CD4-positive, alpha-beta T cell treated with Interleukin-21 for 1 hour (primary cell): ENCODE measurements around the gene ZNF280B.
"Not testable (repeated sequence)": the region's sequence is repeated elsewhere in the genome, so short reads cannot be mapped to it uniquely, and the experiment has no call there.

Experiments used
- DNase-seq: peaks from one replicate; pipeline ENCODE4 v3.0.0-alpha.2; 2020

The ZNF280B gene

DNA sequence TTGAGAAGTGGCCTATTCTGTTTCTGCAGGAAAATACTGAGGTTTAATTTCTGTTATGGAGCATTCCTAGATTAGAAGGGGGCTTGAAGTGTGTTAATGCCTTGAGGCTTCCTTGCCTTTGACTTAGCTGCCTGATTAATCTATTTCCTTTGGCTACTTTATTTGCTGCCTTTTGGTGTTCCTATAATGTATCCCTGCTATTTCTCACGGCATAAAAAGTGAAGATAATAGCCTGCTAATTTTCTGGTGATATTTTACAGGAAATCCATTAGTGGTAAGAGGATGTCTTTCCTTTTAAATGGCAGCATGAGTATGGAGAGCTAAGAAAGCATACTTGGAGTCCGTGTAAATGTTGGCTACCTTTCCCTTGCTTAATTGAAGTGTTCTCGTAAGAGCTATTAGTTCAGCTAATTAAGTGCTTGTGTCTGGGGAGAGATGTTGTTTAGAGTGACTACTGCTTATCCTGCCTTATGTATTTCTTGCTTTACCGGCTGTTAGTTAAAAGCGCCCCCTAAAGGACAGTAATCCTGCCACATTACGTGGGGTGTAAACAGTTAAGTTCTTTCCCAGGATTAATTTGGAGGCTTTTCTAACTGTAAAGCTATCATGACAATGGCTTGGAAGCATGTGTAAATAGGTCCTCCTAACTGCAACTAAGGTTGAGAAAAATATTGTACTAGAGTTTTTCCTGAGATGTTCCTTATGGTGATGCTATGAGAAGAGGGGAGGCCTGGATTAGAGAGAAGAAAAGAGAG is 45.6 kb downstream of the ZNF280B start:
- no peak for DNase-seq

DNA sequence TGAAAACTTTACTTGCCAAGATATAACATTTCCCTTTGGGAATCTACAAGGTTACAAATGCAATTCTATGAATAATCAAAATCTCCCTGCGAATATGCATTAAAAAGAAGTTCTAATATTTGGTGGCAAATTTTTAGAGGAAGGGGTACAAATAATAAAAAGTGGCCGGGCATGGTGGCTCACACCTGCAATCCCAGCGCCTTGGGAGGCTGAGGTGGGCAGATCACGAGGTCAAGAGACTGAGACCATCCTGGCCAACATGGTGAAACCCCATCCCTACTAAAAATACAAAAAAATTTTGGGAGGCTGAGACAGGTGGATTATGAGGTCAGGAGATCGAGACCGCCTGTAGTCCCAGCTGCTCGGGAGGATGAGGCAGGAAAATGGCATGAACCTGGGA is 47.0 kb downstream of the ZNF280B start:
- DNase-seq: no peak

DNA sequence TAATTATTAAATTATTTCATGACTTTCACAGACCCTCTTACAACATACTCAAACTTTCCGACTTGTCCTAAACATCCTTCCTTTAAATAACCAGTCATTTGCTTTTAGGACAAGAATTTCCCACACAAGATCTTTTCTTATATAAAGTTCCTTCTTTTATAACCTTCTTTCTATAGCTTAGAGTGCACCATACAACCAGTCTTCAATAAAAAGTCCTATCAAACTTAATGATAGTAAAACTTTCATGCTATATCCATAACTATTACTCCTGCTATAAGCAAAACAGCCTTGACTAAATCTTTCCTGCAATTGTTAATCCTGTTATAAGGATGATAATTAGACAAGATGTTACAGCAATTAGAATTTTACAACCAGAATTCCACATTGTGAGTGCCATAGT is 47.4 kb downstream of the ZNF280B start:
- no peak for DNase-seq

DNA sequence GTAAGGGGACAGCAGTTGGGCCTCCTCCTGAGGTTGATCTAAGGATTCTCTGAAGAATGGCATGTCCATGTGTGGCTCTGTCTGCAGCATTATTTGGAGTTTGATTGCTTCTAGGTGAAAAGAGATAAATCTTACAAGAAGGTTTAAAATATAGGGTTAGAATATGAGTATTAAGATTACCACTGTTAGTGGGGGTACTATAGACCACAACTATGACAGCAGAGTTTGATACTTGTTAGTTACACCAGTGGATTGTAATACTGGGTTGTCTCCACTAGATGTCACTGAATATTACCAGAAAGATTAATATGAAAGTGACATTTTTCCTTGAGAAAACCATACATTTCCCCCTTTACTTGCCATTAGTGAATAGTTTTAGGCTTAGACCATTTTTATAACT is 47.9 kb downstream of the ZNF280B start:
- DNase-seq: peak; percentile 19

DNA sequence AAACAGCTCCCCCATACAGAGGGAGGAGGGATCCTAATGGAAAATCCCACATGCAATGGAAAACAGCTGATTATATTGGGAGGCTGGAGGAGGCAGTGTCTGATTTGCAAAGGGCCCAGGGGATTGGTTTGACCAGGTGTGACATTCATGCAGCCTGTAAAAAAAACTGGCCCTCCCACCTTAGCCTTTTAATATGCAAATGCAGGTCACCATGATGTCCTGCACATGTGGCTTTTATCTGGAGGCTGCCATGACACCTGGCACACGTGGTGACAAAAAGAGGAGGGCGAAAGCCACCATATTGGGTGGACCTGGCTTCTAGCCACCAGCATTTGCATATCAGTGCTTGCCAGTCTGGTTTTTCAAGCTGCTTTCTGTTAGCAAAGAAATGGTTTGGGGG is 48.5 kb downstream of the ZNF280B start:
- DNase-seq: no peak

DNA sequence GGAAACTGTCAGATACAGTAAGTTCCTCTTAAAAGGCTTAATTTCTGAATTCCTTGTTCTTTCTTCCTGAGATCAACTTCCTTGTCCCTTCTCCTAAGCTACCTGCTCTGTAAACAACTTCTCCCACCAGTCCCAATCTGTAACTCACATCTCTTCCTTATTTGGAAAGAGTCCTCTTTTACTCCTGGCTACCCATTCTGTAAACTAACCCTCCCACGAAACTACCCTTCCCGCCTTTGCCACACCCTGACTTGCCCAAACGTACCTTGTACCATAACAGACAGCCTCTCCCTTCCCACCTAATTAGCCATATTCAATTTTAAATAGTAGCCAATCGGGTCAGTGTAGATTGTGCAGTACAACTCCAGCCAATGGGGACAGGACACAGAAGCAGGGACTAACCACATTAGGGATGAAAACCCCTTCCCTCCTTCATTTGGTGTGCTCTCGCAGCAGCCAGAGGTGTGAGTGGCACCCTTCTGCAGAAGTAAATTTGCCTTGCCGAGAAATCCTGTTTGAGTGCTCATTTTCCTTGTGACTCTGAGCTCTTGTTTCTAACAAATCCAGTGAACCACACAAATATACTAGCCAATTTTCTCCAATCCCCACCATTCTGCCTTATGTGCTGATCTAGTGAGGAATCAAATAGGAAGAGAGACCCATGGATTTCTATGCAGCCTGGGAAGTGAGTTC is 49.5 kb downstream of the ZNF280B start:
- DNase-seq: no peak

DNA sequence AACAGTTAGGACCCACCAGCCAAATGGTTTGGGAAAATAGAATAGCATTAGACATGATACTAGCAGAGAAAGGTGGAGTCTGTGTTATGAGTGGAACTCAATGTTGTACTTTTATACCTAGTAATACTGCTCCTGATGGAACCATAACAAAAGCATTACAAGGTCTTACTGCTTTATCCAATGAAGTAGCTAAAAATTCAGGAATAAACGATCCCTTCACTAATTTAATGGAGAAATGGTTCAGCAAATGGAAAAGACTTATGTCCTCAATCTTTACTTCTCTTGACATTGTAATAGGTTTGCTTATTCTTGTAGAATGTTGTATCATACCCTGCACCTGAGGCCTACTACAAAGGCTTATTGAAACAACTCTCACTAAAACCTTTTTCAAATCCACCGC is 50.2 kb downstream of the ZNF280B start:
- no peak for DNase-seq

DNA sequence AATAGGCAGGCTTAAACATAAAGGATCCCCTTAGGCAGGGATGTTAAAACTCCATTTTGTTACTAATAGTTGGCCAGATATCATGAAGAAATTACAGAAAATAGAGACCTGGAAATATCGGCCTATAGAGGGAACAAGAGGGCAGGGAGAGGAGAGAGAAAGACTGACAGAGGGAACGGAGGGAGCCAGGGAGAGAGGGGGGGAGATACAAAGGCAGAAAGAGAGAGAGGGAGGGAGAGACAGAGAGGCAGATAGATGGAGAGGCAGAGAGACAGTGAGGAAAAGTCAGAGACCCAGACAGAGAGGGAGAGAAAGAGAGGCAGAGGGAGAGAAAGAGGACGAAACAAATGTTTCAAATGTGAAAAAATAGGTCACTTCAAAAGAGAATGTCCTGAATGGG is 53.5 kb downstream of the ZNF280B start:
- no peak for DNase-seq

DNA sequence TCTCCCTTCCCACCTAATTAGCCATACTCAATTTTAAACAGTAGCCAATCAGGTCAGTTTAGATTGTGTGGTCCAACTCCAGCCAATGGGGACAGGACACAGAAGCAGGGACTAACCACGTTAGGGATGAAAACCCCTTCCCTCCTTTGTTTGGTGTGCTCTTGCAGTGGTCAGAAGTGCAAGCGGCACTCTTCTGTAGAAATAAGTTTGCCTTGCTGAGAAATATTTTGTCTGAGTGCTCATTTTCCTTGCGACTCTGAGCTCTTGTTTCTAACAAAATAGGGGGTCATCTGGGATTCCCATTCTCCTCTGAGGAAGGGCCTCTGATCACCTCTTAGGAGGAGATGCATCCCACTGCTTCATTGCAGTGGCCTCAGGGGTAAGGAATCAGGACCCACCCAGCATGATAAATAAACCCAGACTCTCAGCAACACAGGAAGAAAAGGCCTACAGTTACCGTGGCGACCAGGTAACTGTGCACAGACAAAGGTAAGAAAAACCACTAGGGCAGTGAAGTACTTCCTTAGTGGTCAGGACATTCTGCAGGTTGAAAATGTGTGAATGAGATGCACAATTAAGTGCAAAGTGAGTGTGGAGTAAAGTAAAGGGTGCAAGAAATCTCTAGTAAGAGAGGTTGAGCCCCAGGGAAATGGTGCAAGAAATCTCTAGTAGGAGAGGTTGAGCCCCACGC is 55.4 kb downstream of the ZNF280B start:
- DNase-seq: no peak

DNA sequence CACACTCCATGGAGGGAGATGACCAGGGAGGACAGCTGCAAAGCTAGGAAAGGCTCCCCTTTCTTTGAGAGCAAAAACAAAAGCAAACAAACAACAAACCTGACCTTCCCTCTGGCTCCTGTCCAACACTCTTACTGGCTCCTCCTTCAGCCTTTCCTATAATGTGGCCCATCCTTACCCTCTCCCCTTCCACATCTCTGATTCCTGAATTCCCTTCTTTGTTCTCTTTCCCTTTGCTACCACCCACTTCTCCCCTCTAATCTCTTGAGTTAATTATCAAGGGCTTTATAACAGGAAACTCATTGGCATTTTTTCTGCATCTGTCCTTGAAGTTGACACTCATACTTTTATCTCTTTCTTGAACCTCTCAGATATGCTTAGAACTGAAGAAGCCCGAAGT is 56.3 kb downstream of the ZNF280B start:
- DNase-seq: no peak

DNA sequence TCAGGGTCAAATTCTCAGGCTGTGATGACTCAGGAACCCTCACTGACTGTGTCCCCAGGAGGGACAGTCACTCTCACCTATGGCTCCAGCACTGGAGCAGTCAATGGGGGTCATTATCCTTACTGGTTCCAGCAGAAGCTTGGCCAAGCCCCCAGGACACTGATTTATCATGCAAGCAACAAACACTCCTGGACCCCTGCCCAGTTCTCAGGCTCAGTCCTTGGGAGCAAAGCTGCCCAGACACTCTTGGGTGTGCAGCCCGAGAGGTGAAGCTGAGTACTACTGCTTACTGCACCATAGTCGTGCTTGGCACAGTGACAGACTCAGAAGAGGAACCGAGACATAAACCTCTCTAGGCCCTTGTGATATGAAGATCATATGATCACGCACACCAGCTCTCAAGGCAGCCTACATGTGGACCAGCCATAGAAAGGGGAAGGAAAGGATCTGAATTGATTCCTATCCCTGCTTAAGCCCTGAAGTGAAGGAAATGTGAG is 58.2 kb downstream of the ZNF280B start:
- peak; percentile 6 for DNase-seq

DNA sequence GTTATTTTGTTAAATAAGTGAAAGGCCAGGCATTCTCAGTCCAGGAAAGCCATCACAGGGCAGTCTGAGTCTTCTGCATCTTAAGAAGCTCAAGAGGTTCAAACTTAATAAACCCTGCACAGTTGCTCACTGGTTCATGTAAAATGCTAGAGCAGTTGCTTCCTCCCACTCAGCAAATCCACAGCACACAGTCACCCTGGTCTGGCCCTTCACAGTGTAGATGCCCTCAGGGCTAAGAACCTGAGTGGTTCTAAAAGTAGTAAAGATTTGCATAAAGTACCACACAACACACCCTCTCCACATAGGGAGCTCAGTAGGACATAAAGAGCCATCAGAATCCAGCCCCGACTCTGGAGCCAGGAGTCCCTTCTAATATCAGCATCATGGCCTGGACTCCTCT is 58.7 kb downstream of the ZNF280B start:
- no peak for DNase-seq

DNA sequence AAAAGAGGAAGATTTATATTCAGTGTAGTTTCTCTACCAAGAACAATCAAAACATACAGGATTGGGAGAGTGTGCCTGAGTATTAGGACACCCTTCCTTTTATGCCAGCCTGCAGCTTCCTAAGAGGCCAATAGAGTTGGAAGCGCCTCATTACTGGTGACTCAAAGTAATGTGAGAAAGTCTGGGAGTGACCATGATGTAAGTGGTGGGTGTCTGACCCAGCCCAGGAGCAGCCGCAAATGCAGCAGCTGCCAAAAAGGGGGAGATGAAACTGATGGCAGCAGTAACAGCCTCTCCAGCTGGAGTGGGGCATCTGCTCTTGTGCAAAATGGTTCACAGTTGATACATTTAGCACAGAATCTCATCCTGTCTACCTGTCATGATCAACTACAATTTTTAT is 62.0 kb downstream of the ZNF280B start:
- no peak for DNase-seq

DNA sequence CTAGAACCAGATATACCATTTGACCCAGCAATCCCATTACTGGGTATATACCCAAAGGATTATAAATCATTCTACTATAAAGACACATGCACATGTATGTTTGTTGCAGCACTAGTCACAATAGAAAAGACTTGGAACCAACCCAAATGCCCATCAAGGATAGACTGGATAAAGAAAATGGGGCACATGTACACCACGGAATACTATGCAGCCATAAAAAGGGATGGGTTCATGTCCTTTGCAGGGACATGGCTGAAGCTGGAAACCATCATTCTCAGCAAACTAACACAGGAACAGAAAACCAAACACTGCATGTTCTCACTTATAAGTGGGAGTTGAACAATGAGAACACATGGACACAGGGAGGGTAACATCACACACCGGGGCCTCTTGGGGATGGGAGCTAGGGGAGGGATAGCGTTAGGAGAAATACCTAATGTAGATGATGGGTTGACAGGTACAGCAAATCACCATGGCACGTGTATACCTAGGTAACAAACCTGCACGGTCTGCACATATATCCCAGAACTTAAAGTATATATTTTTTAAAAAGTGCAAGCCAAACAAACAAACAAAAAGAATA is 64.4 kb downstream of the ZNF280B start:
- DNase-seq: not testable (repeated sequence)

DNA sequence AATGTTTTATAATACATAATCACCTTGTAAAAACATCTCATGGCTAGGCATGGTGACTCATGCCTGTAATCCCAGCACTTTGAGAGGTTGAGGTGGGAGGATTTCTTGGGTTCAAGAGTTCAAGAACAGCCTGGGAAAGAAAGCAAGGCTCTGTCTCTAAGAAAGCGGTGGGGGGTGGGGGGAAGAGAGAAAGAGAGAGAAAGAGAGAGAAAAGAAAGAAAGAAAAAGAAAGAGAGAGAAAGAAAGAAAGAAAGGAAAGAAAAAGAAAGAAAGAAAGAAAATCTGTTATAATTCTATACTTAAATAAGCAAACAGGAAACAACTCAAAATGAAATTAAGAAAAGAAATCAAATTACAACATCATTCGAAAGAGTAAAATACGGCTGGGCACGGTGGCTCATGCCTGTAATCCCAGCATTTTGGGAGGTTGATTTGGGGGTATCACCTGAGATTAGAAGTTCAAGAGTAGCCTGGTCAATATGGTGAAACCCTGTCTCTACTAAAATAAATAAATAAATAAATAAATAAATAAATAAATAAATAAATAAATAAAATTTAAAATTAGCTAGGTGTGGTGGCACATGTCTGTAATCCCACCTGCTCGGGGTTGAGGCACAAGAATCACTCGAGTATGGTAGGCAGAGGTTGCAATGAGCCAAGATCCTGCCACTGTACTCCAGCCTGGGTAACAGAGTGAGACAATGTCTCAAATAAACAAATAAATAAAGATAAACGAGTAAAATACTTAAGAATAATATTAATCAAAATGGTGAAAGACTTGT is 65.4 kb downstream of the ZNF280B start:
- no peak for DNase-seq

DNA sequence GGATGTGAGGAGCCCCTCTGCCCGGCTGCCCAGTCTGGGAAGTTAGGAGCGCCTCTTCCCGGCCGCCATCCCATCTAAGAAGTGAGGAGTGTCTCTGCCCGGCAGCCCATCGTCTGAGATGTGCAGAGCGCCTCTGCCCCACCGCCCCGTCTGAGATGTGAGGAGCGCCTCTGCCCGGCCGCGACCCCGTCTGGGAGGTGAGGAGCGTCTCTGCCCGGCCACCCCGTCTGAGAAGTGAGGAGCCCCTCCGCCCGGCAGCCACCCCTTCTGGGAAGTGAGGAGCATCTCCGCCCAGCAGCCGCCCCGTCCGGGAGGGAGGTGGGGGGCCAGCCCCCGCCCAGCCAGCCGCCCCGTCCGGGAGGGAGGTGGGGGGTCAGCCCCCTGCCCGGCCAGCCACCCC is 66.9 kb downstream of the ZNF280B start:
- DNase-seq: not testable (repeated sequence)

DNA sequence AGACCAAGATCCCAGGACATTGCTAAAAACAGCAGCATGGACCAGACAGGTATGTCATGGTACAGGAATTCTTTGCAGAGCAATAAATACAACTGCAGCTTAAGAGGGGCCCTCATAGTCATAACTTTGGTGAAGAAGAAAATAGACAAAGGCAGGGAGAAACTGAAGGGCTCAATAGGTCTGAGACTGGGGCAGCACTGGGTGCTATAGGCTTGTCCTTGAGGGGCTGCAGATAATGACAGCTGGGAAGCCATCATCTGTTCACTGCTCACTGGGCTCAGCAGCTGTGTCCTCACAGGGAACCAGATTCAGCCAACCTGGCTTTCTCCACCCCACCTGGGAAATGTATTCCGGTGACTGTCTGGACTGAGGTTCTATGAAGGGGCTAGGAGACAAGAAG is 68.4 kb downstream of the ZNF280B start:
- DNase-seq: no peak
